ENCODE measurements around the gene PLEKHS1.
"Not testable (repeated sequence)": the region's sequence is repeated elsewhere in the genome, so short reads cannot be mapped to it uniquely, and the experiment has no call there.

Gene PLEKHS1

DNA sequence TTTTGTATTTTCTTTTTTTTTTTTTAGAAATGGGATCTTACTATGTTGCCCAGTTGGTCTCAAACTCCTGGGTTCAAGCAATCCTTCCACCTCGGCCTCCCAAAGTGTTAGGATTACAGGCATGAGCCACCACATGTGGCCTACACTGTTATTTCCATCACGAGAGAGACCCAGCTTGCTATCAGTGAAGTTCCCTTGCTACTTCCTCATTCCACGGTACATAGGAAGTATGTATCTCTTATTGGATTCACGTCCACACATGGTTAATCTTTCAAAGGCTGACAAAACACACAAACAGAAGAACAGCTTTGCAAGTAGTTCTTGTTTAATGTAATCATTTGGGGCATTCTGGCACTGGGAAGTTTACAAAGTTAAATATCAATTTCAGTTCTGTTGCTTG lies 51.5 kb downstream of the PLEKHS1 start:
- DNase-seq, result no peak

DNA sequence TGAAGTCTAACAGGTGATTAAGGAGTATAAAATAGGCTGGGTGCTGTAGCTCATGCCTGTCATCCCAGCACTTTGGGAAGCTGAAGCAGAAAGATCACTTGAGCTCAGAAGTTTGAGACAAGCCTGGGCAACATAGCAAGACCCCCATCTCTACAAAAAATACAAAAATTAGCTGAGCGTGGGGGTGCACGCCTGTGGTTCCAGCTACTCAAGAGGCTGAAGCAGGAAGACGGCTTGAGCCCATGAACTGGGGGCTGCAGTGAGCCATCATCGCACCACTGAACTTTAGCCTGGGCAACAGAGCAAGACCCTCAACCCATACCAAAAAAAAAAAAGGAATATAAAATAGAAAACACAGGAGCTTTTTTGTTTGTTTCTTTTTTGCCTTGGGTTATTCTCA lies 55.0 kb downstream of the PLEKHS1 start:
- DNase-seq, result no peak

GRCh38 chr10:113808168-113808567 lies 56.7 kb downstream of the PLEKHS1 start:
- DNase-seq, result no peak

DNA sequence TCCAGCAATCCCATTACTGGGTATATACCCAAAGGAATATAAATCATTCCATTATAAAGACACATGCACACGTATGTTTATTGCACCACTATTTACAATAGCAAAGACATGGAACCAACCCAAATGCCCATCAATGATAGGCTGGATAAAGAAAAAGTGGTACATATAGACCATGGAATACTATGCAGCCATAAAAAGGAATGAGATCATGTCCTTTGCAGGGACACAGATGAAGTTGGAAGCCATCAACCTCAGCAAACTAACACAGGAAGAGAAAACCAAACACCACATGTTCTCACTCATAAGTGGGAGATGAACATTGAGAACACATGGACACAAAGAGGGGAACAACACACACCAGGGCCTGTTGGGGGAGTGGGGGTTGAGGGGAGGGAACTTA lies 63.2 kb downstream of the PLEKHS1 start:
- not testable (repeated sequence) for DNase-seq

DNA sequence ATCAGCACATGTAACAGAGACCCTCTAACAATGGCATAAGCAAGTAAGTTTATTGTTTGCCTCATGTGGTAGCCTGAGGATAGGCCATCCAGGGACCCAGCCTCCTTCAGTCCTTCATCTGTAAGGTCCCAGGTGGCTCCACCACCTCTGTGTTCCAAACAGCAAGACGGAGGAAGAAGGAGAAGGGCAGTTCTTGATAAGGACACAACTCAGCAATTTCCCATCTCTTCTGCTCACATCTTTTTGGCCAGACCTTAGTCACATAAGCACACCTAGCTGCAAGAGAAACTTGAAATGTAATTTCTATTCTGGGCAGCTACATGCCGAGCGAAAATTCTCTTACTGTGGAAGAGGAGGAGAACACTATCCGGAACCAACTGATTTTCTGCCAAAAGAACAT lies 68.5 kb downstream of the PLEKHS1 start:
- DNase-seq, result no peak

DNA sequence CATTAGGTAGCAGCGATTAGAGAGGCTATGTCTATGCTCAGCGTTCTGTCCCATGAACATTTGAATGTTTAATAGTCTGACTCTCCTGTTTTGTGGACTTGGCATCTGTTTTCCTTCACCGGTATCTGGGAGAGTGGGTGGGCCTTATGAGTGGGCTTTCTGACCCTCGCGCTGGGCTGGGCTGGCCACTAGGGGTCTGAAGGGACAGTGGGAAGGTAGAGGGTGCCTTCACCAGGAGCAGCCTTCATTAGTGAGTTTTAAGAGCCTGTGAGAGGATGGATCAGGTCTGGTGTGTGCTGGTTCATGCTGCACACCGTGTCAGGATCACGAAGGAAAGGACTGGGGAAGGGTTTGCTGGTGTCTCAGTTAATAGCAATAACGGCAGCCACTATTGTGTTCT lies 69.0 kb downstream of the PLEKHS1 start:
- DNase-seq, result no peak

DNA sequence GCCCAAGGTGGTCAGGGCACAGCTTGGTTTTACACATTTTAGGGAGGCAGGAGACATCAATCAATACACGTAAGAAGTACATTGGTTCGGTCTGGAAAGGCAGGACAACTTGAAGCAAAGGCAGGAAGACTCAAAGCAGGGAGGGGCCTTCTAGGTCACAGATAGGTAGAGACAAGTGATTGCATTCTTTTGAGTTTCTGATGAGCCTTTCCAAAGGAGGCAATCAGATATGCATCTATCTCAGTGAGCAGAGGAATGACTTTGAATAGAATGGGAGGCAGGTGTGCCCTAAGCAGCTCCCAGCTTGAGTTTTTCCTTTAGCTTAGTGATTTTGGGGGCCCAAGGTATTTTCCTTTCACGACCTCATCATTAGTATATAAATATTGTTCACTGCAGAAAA lies 69.8 kb downstream of the PLEKHS1 start:
- DNase-seq, result not testable (repeated sequence)

- DNase-seq, result no peak
These were observed 70.7 kb downstream of the PLEKHS1 start for GRCh38 chr10:113822174-113822573.

GRCh38 chr10:113823389-113823788 lies 71.9 kb downstream of the PLEKHS1 start:
- DNase-seq, result no peak

- no peak for DNase-seq
These were observed 74.3 kb downstream of the PLEKHS1 start for GRCh38 chr10:113825791-113826190.

- DNase-seq, result not testable (repeated sequence)
These were observed 77.1 kb downstream of the PLEKHS1 start for GRCh38 chr10:113828567-113828966.
